HG02571 (cell line): ENCODE data around the gene DGKZ.

Source experiments
- ATAC-seq: cut with Tn5 transposase; IDR thresholded peaks from one replicate; pipeline ENCODE4 v1.9.1; 2021; ENCODE audit warnings: mild to moderate bottlenecking, moderate library complexity; ENCODE audit not compliant: unreplicated experiment

The DGKZ gene

GRCh38 chr11:46380340-46381047 is 33.2 kb downstream of the DGKZ start:
- ATAC-seq: no peak

GRCh38 chr11:46381048-46381818 is 34.0 kb downstream of the DGKZ start, which contains the start of gene MDK:
TSS of gene MDK (plus strand) at chr11:46381669. CDS start at chr11:46382058, 389 bp downstream.
- no peak for ATAC-seq

GRCh38 chr11:46381819-46382645 is 34.8 kb downstream of the DGKZ start:
- ATAC-seq: no peak

GRCh38 chr11:46382646-46383403 is 35.6 kb downstream of the DGKZ start:
- ATAC-seq: no peak

- ATAC-seq: no peak
These were observed 36.1 kb downstream of the DGKZ start for GRCh38 chr11:46383404-46383758.

GRCh38 chr11:46383974-46384701 is 36.9 kb downstream of the DGKZ start:
- no peak for ATAC-seq

- ATAC-seq: no peak
These were observed 38.1 kb downstream of the DGKZ start for GRCh38 chr11:46385169-46386004.

- no peak for ATAC-seq
These were observed 38.8 kb downstream of the DGKZ start for GRCh38 chr11:46386005-46386578.

GRCh38 chr11:46386674-46387073 is 39.4 kb downstream of the DGKZ start:
- ATAC-seq: no peak

GRCh38 chr11:46387456-46387855 is 40.2 kb downstream of the DGKZ start:
- no peak for ATAC-seq

- no peak for ATAC-seq
These were observed 40.8 kb downstream of the DGKZ start for GRCh38 chr11:46387919-46388618.

- ATAC-seq: no peak
These were observed 41.6 kb downstream of the DGKZ start for GRCh38 chr11:46388619-46389449.

GRCh38 chr11:46389450-46390330 is 42.4 kb downstream of the DGKZ start:
- no peak for ATAC-seq

- no peak for ATAC-seq
These were observed 43.3 kb downstream of the DGKZ start for GRCh38 chr11:46390331-46391171.

- no peak for ATAC-seq
These were observed 43.9 kb downstream of the DGKZ start for GRCh38 chr11:46391186-46391577.
